H1 (cell line): ENCODE results near the gene KIAA1671. TPM values are rescaled to one million over a fixed set of nuclear protein-coding genes. Genes with fewer than 3 reads are reported as not detected.

Experiments
- CTCF ChIA-PET: fragments of 300-600 bp; sonication (Branson Sonifier 250); formaldehyde crosslinking; loops from one replicate; lab custom pipeline; 2021; ENCODE audit not compliant: partially characterized antibody; lab: Charles Lee
- POLR2A ChIA-PET: fragments of 300-600 bp; sonication (Branson Sonifier 250); formaldehyde crosslinking; loops from one replicate; lab custom pipeline; 2021; ENCODE audit warnings: inconsistent platforms; ENCODE audit not compliant: partially characterized antibody; lab: Charles Lee
- DNase-seq, 2 experiments: peaks; one replicate each; pipeline versions ENCODE4 v3.0.0 to v3.0.0-alpha.2; 2010 to 2022; ENCODE audit warnings: low spot score in 2 of 2, low read depth in 1 of 2, mixed read lengths in 1 of 2
- FAIRE-seq: peaks from 2 replicates; lab custom pipeline; 2011; peaks lifted over from hg19 to GRCh38; lab: Jason Lieb, UNC
- H2AFZ ChIP-seq: 2 replicates; pipeline ENCODE4 v1.8.1; 2012; ENCODE audit warnings: low read length, inconsistent platforms
- H2AK5ac ChIP-seq: 2 replicates; pipeline ENCODE4 v1.6.1; 2013; ENCODE audit warnings: low read depth, low read length
- H2BK120ac ChIP-seq: replicated peaks from 2 replicates; pipeline ENCODE3; 2013; ENCODE audit warnings: low read depth, low read length, inconsistent platforms
- H2BK12ac ChIP-seq: 2 replicates; pipeline ENCODE4 v1.6.1; 2013; ENCODE audit warnings: low read depth, low read length
- H2BK15ac ChIP-seq: 2 replicates; pipeline ENCODE4 v1.6.1; 2013; ENCODE audit warnings: low read length
- H2BK20ac ChIP-seq: 2 replicates; pipeline ENCODE4 v1.6.1; 2013; ENCODE audit warnings: low read length
- H2BK5ac ChIP-seq: 2 replicates; pipeline ENCODE4 v1.6.1; 2013; ENCODE audit warnings: low read depth, low read length
- H3K14ac ChIP-seq: 2 replicates; pipeline ENCODE4 v1.6.1; 2013; ENCODE audit warnings: inconsistent platforms; ENCODE audit not compliant: insufficient read length
- H3K18ac ChIP-seq: 2 replicates; pipeline ENCODE4 v1.6.1; 2013; ENCODE audit warnings: low read length; ENCODE audit errors: extremely low read depth
- H3K23ac ChIP-seq: 2 replicates; pipeline ENCODE4 v1.6.1; 2013; ENCODE audit warnings: inconsistent platforms; ENCODE audit not compliant: insufficient read length
- H3K23me2 ChIP-seq: 2 replicates; pipeline ENCODE4 v1.6.1; 2013; ENCODE audit warnings: low read depth, low read length
- H3K27ac ChIP-seq: 2 replicates; pipeline ENCODE4 v1.6.1; 2011; ENCODE audit warnings: low read depth, low read length, inconsistent platforms
- H3K27me3 ChIP-seq, 4 experiments: replicated peaks in 1 of 4; 1 replicate in 1 of 4; 2 replicates in 3 of 4; pipeline versions ENCODE4 v1.6.1 to v1.8.1; 2011 to 2013; ENCODE audit warnings: low read length in 3 of 4, mild to moderate bottlenecking in 3 of 4, inconsistent platforms in 2 of 4, mixed read lengths in 2 of 4, moderate library complexity in 1 of 4; ENCODE audit not compliant: control insufficient read depth in 3 of 4, insufficient read depth in 3 of 4; ENCODE audit errors: extremely low read depth in 1 of 4
- H3K36me3 ChIP-seq, 4 experiments: 2 replicates each; pipeline versions ENCODE4 v1.6.1 to v1.8.1; 2011 to 2013; ENCODE audit warnings: mild to moderate bottlenecking in 4 of 4, low read length in 3 of 4, moderate library complexity in 2 of 4, control low read depth in 1 of 4, inconsistent platforms in 1 of 4; ENCODE audit not compliant: insufficient read depth in 4 of 4, control insufficient read depth in 2 of 4
- H3K4ac ChIP-seq: replicated peaks from 2 replicates; pipeline ENCODE3; 2013; ENCODE audit warnings: low read length, low read depth, mixed read lengths, inconsistent platforms; ENCODE audit not compliant: insufficient read length
- H3K4me1 ChIP-seq, 4 experiments: replicated peaks in 1 of 4; 1 replicate in 1 of 4; 2 replicates in 3 of 4; pipeline versions ENCODE4 v1.6.1 to v1.8.1; 2011 to 2013; ENCODE audit warnings: low read length in 3 of 4, inconsistent platforms in 2 of 4, mixed read lengths in 1 of 4; ENCODE audit not compliant: insufficient read depth in 4 of 4, control insufficient read depth in 3 of 4
- H3K4me2 ChIP-seq, 2 experiments: 2 replicates each; pipeline versions ENCODE4 v1.6.1 to v1.8.1; 2011 to 2013; ENCODE audit warnings: low read depth in 2 of 2, low read length in 2 of 2, control low read depth in 1 of 2, inconsistent platforms in 1 of 2, mild to moderate bottlenecking in 1 of 2; ENCODE audit not compliant: insufficient read depth in 1 of 2
- H3K4me3 ChIP-seq, 4 experiments: fragments of 200-600, 300-600 bp in 1 of 4; sonication (generic), shearing (Covaris generic), sonication (Bioruptor Twin) in 1 of 4; 2 replicates each; pipeline versions ENCODE4 v1.5.1 to v1.8.1; 2011 to 2016; ENCODE audit warnings: low read length in 4 of 4, low read depth in 3 of 4, control low read depth in 2 of 4, inconsistent platforms in 2 of 4, mild to moderate bottlenecking in 2 of 4, mixed read lengths in 1 of 4, moderate library complexity in 1 of 4; ENCODE audit not compliant: insufficient read depth in 2 of 4; ENCODE audit errors: extremely low read depth in 1 of 4
- H3K56ac ChIP-seq: replicated peaks from 2 replicates; pipeline ENCODE3; 2013; ENCODE audit warnings: low read depth, mild to moderate bottlenecking, mixed read lengths, low read length, inconsistent platforms; ENCODE audit not compliant: insufficient read length
- H3K79me1 ChIP-seq: 2 replicates; pipeline ENCODE4 v1.6.1; 2013; ENCODE audit warnings: low read depth, low read length, control low read depth
- H3K79me2 ChIP-seq, 2 experiments: 2 replicates each; pipeline versions ENCODE4 v1.6.1 to v1.8.1; 2012 to 2013; ENCODE audit warnings: low read length in 2 of 2, mild to moderate bottlenecking in 2 of 2, inconsistent platforms in 1 of 2; ENCODE audit not compliant: insufficient read depth in 2 of 2, control insufficient read depth in 1 of 2
- H3K9ac ChIP-seq, 4 experiments: replicated peaks in 1 of 4; 1 replicate in 1 of 4; 2 replicates in 3 of 4; pipeline versions ENCODE4 v1.6.1 to v1.8.1; 2011 to 2013; ENCODE audit warnings: low read depth in 3 of 4, low read length in 3 of 4, control low read depth in 2 of 4, mild to moderate bottlenecking in 2 of 4, moderate library complexity in 2 of 4, inconsistent platforms in 1 of 4; ENCODE audit errors: extremely low read depth in 1 of 4
- H3K9me3 ChIP-seq, 2 experiments: 2 replicates each; pipeline versions ENCODE4 v1.6.1 to v1.8.1; 2012 to 2013; ENCODE audit warnings: mild to moderate bottlenecking in 2 of 2, moderate library complexity in 2 of 2, control low read depth in 1 of 2, inconsistent platforms in 1 of 2, low read depth in 1 of 2, low read length in 1 of 2, mixed read lengths in 1 of 2; ENCODE audit not compliant: insufficient read depth in 2 of 2
- H4K20me1 ChIP-seq, 2 experiments: replicated peaks in 1 of 2; 2 replicates each; pipeline versions ENCODE3 to v1.8.1; 2011 to 2013; ENCODE audit warnings: inconsistent platforms in 2 of 2, low read length in 2 of 2, mild to moderate bottlenecking in 1 of 2; ENCODE audit not compliant: insufficient read depth in 2 of 2, control insufficient read depth in 1 of 2
- H4K5ac ChIP-seq: 2 replicates; pipeline ENCODE4 v1.6.1; 2013; ENCODE audit warnings: low read length, low read depth, mixed read lengths, inconsistent platforms; ENCODE audit not compliant: insufficient read length
- H4K8ac ChIP-seq: 2 replicates; pipeline ENCODE4 v1.8.0; 2013; ENCODE audit warnings: mild to moderate bottlenecking, moderate library complexity, low read length, inconsistent platforms; ENCODE audit not compliant: insufficient read depth; ENCODE audit errors: extremely low read depth
- H4K91ac ChIP-seq: replicated peaks from 2 replicates; pipeline ENCODE3; 2013; ENCODE audit warnings: low read length, mixed read lengths, inconsistent platforms; ENCODE audit not compliant: insufficient read length
- ATF3 ChIP-seq: IDR thresholded peaks from 2 replicates; pipeline ENCODE4 v1.6.1; 2011; ENCODE audit warnings: low read depth, mild to moderate bottlenecking, low read length; ENCODE audit not compliant: insufficient read depth
- CREB1 ChIP-seq: IDR thresholded peaks from 2 replicates; pipeline ENCODE4 v1.6.1; 2012; ENCODE audit warnings: inconsistent platforms
- KDM5A ChIP-seq: fragments of 200-600 bp; IDR thresholded peaks from 2 replicates; pipeline ENCODE4 v1.7.1; 2012; ENCODE audit warnings: mild to moderate bottlenecking, low read length, inconsistent platforms, mixed read lengths
- RAD21 ChIP-seq, 2 experiments: IDR thresholded peaks in 1 of 2; conservative IDR thresholded peaks in 1 of 2; 2 replicates each; pipeline ENCODE4 v1.6.1; 2011; ENCODE audit warnings: low read depth in 2 of 2, low read length in 2 of 2, improper control_type of control experiment in 1 of 2, inconsistent platforms in 1 of 2, mild to moderate bottlenecking in 1 of 2, moderate library complexity in 1 of 2
- RFX5 ChIP-seq: IDR thresholded peaks from 2 replicates; pipeline ENCODE4 v1.6.1; 2011; ENCODE audit warnings: low read depth, low read length, improper control_type of control experiment, borderline replicate concordance
- YY1 ChIP-seq: IDR thresholded peaks from 2 replicates; pipeline ENCODE4 v1.6.1; 2011; ENCODE audit warnings: low read depth, mild to moderate bottlenecking, low read length
- WGBS, 2 experiments: shearing (Covaris generic) in 1 of 2; methylation state at CpG; one replicate each; pipeline versions ENCODE4 v1.1.6 to v1.1.7; 2013 to 2015; ENCODE audit warnings: low lambda C conversion rate in 2 of 2, mixed read lengths in 2 of 2, inconsistent platforms in 1 of 2, low coverage in 1 of 2, missing lambda C conversion rate in 1 of 2; ENCODE audit not compliant: insufficient replicate concordance in 2 of 2, insufficient coverage in 1 of 2, insufficient read length in 1 of 2; ENCODE audit errors: extremely low coverage in 1 of 2, missing lambda C conversion rate in 1 of 2; 5-methylcytosine and 5-hydroxymethylcytosine counted together
- polyA plus RNA-seq, 7 experiments: library from polyadenylated mRNA; depleted of rRNA in 3 of 7; stranded (reverse) in 5 of 7; unstranded in 2 of 7; fragments of >200 nt in 5 of 7; fragments of 200-250 nt in 2 of 7; gene quantifications; 1 replicate in 5 of 7; 2 replicates in 1 of 7; 4 replicates in 1 of 7; pipeline versions ENCODE4 v1.2.1 to v1.2.3, GENCODE V29; 2011 to 2013; ENCODE audit warnings: missing spikeins in 2 of 7, mixed read lengths in 2 of 7
- total RNA-seq: library from RNA; stranded (reverse); fragmentation: NEBNext Ultra II Directional; extraction: Animal tissue kit (Norgen Biotek cat#: 25700); gene quantifications from 2 replicates; pipeline ENCODE4 v1.2.1, GENCODE V29; 2021
- TF ChIP-seq, protein P1 (sequence below): IDR thresholded peaks from 2 replicates; pipeline ENCODE4 v1.6.1; 2012; ENCODE audit warnings: low read length, inconsistent platforms

KIAA1671 gene
- total and polyA plus RNA-seq, 2 of the 8 experiments (the other 6 are each of a cell fraction or from before 2014, with no cell fraction given), result 6.4 to 23.9 TPM

GRCh38 chr22:25167082-25167481, 214.6 kb downstream of the KIAA1671 start:
- Histone ChIP-seq H3K4me1 (no peaks in the 10 kb centered on the region), H3K23me2 (no peaks in the 10 kb centered on the region), H3K4me3 (no peak overlapping the region), H4K5ac (no peak overlapping the region), H2BK5ac (no peak overlapping the region), H3K14ac (no peak overlapping the region), H4K8ac (no peak overlapping the region), H4K20me1 (peaks cover 2 to 6% of the 10 kb centered on the region in 2 experiments), H3K4me2 (no peak overlapping the region), H2BK120ac (no peak overlapping the region), H3K23ac (no peak overlapping the region), H4K91ac (no peak overlapping the region), H2AFZ (no peak overlapping the region), H2AK5ac (no peak overlapping the region), H3K4ac (no peak overlapping the region), H3K56ac (no peak overlapping the region), H3K9me3 (no peaks in the 10 kb centered on the region), H2BK12ac (no peak overlapping the region), H2BK15ac (no peak overlapping the region), H3K27ac (no peak overlapping the region), H3K9ac (no peak overlapping the region), H3K79me1 (no peaks in the 10 kb centered on the region), H3K18ac (no peak overlapping the region), H3K27me3 (no peaks in the 10 kb centered on the region), H2BK20ac (no peak overlapping the region), H3K79me2 (no peaks in the 10 kb centered on the region), H3K36me3 (no peaks in the 10 kb centered on the region)
- WGBS, 2 experiments, result 81% methylated on average over 7 of the region's 7 CpGs; no CpG with 5 or more reads in 1 of the 2 experiments
- TF ChIP-seq CREB1, result no peak
- no peak for TF ChIP-seq YY1
- TF ChIP-seq RFX5, result no peak
- no peak for TF ChIP-seq RAD21 (IDR thresholded peaks at IDR 0.05 in 1 of 2, conservative IDR thresholded peaks at IDR 0.05 in 1 of 2; ENCODE audit: low read depth in 2 of 2, low read length in 2 of 2)
- TF ChIP-seq KDM5A, result no peak
- no peak for TF ChIP-seq ATF3
- TF ChIP-seq, protein P1, sequence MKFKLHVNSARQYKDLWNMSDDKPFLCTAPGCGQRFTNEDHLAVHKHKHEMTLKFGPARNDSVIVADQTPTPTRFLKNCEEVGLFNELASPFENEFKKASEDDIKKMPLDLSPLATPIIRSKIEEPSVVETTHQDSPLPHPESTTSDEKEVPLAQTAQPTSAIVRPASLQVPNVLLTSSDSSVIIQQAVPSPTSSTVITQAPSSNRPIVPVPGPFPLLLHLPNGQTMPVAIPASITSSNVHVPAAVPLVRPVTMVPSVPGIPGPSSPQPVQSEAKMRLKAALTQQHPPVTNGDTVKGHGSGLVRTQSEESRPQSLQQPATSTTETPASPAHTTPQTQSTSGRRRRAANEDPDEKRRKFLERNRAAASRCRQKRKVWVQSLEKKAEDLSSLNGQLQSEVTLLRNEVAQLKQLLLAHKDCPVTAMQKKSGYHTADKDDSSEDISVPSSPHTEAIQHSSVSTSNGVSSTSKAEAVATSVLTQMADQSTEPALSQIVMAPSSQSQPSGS, result no peak
- DNase-seq, result no peak
- ChIA-PET CTCF (interaction anchor here (0.7 to 6.0 kb wide), 5 partner anchors 55 to 90 kb away, joined by 3 to 37 read pairs (median 3); no protein-coding TSS in a partner anchor), POLR2A (no interaction called here)
- FAIRE-seq, result no peak
